ENCODE results near the gene FAM114A2. TPM values are rescaled to one million over a fixed set of nuclear protein-coding genes. Genes with fewer than 3 reads are reported as not detected.

FAM114A2 gene
- total RNA-seq, 1 experiment from 2014 or later: 19.8 TPM

- TF ChIP-seq REST (IDR thresholded peaks at IDR 0.05; ENCODE audit: low read depth): no peak
- TF ChIP-seq EZH2phosphoT487 (IDR thresholded peaks at IDR 0.05; ENCODE audit: borderline replicate concordance): no peak
- no peak for TF ChIP-seq SRF (IDR thresholded peaks at IDR 0.05; ENCODE audit: low read depth)
- no peak for TF ChIP-seq EGR1 (IDR thresholded peaks at IDR 0.05; ENCODE audit: low read depth)
- TF ChIP-seq CEBPB (IDR thresholded peaks at IDR 0.05; ENCODE audit: low read depth): no peak
- TF ChIP-seq CTCF (IDR thresholded peaks at IDR 0.05 in 2 of 3, conservative IDR thresholded peaks at IDR 0.05 in 1 of 3; ENCODE audit: borderline replicate concordance in 1 of 3, insufficient read depth in 1 of 3, low read depth in 2 of 3, low read length in 2 of 3): no peak
- TF ChIP-seq SP1 (IDR thresholded peaks at IDR 0.05; ENCODE audit: low read depth): no peak
Observed at GRCh38 chr5:154059583-154059982, 20.9 kb upstream of the FAM114A2 start (continued).

GRCh38 chr5:154059039-154059430 lies 20.3 kb upstream of the FAM114A2 start:
- no peaks in the 10 kb centered on the region for H3K36me3 ChIP-seq (ENCODE audit: control insufficient read depth in 1 of 2, insufficient read depth in 2 of 2, low read length in 2 of 2)
- POLR2A ChIA-PET: interaction anchor here (1.8 kb wide), 1 partner anchor 20 kb away, joined by 4 read pairs; the partner anchor contains the start of genes FAM114A2 and MFAP3
- no peaks in the 10 kb centered on the region for H3K79me2 ChIP-seq (ENCODE audit: insufficient read depth, low read length)
- intact Hi-C loops (cut with micrococcal nuclease): no loop called here
- H3K4me1 ChIP-seq (ENCODE audit: control insufficient read depth in 1 of 2, insufficient read depth in 2 of 2, low read length in 2 of 2): peaks cover 14 to 20% of the 10 kb centered on the region in 2 experiments
- H2AFZ ChIP-seq (ENCODE audit: low read depth, low read length, poor library complexity, severe bottlenecking): no peak overlapping the region
- CTCF ChIA-PET: interaction anchor here (1.1 to 1.6 kb wide), 4 partner anchors 14 to 347 kb away, joined by 3 to 14 read pairs (median 4); no protein-coding TSS in a partner anchor
- no peak overlapping the region for H3K4me3 ChIP-seq (replicated peaks in 1 of 2; ENCODE audit: low read depth in 1 of 2, low read length in 2 of 2)
- H3K9ac ChIP-seq (ENCODE audit: low read length): no peak overlapping the region
- H3K4me2 ChIP-seq (ENCODE audit: low read length): no peak overlapping the region
- TF ChIP-seq ATF3 (IDR thresholded peaks at IDR 0.05) (no peak), POLR2AphosphoS5 (IDR thresholded peaks at IDR 0.05; ENCODE audit: low read depth, low read length) (no peak), RAD21 (IDR thresholded peaks at IDR 0.05; ENCODE audit: low read depth) (no peak)
- BruUV-seq (replicated peaks): no TSS peak
- ATAC-seq: no peak
- RAD21 ChIA-PET (ENCODE audit: low non-redundant PET in 1 of 2, low total read pairs in 2 of 2, uncharacterized antibody in 2 of 2, unreplicated experiment in 2 of 2): interaction anchor here in 1 of 2 experiments (0.8 kb wide), 1 partner anchor 13 kb away, joined by 5 read pairs; no protein-coding TSS in a partner anchor
- no peaks in the 10 kb centered on the region for H3K9me3 ChIP-seq (ENCODE audit: control insufficient read depth in 1 of 2, insufficient read depth in 1 of 2, low read depth in 1 of 2, low read length in 2 of 2)
- H3K27me3 ChIP-seq (ENCODE audit: insufficient read depth, low read length): no peaks in the 10 kb centered on the region; the same call in 1 of the 2 replicates
- no peak overlapping the region for H3K27ac ChIP-seq (ENCODE audit: low read depth, low read length)
- no peaks in the 10 kb centered on the region for H3K9me2 ChIP-seq (ENCODE audit: insufficient read depth)
- H4K20me1 ChIP-seq (ENCODE audit: insufficient read depth): peaks cover 5% of the 10 kb centered on the region; the same call in 1 of the 2 replicates
- DNase-seq (ENCODE audit: low read depth, low spot score): no peak
